Measurements from ENCODE around the gene ARHGEF2.

ARHGEF2 gene

DNA sequence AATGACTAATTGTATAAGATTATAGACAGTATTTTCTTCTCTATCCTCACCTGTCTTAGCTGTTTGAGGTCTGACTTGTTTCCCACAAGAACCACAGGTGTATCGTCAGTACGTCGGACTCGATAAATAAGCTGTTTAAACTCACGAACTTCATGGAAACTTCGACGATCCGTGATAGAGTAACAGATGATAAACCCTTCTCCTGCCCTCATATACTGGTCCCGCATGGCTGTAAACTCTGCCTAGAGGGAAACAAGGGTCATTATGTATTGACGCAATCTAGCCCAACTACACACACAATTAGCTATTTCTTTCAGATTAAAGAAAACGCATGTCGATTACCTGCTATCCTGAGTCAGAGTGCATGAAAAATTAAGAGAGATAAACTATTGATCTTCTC lies 74.1 kb downstream of the ARHGEF2 start:
- Histone ChIP-seq H3K4me3 (replicated peaks; ENCODE audit: low read depth, low read length) (no peak overlapping the region), H3K27me3 (replicated peaks; ENCODE audit: control insufficient read depth, insufficient read depth, low read length) (no peaks in the 10 kb centered on the region), H3K36me3 (ENCODE audit: control insufficient read depth, insufficient read depth, low read length) (peaks cover 16% of the 10 kb centered on the region)
- TF ChIP-seq, protein P1, sequence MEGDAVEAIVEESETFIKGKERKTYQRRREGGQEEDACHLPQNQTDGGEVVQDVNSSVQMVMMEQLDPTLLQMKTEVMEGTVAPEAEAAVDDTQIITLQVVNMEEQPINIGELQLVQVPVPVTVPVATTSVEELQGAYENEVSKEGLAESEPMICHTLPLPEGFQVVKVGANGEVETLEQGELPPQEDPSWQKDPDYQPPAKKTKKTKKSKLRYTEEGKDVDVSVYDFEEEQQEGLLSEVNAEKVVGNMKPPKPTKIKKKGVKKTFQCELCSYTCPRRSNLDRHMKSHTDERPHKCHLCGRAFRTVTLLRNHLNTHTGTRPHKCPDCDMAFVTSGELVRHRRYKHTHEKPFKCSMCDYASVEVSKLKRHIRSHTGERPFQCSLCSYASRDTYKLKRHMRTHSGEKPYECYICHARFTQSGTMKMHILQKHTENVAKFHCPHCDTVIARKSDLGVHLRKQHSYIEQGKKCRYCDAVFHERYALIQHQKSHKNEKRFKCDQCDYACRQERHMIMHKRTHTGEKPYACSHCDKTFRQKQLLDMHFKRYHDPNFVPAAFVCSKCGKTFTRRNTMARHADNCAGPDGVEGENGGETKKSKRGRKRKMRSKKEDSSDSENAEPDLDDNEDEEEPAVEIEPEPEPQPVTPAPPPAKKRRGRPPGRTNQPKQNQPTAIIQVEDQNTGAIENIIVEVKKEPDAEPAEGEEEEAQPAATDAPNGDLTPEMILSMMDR (IDR thresholded peaks at IDR 0.05; ENCODE audit: insufficient read depth, low read length, poor library complexity, severe bottlenecking) = no peak
- no peak for DNase-seq (ENCODE audit: extremely low read depth, insufficient read length)

GRCh38 chr1:155900161-155900560 lies 78.2 kb downstream of the ARHGEF2 start:
- DNase-seq (ENCODE audit: extremely low read depth, insufficient read length) = no peak
- H3K36me3 ChIP-seq (ENCODE audit: control insufficient read depth, insufficient read depth, low read length) = peaks cover 15% of the 10 kb centered on the region
- H3K4me3 ChIP-seq (replicated peaks; ENCODE audit: low read depth, low read length) = no peak overlapping the region
- TF ChIP-seq, protein P1 (IDR thresholded peaks at IDR 0.05; ENCODE audit: insufficient read depth, low read length, poor library complexity, severe bottlenecking) = no peak
- no peaks in the 10 kb centered on the region for H3K27me3 ChIP-seq (replicated peaks; ENCODE audit: control insufficient read depth, insufficient read depth, low read length)

DNA sequence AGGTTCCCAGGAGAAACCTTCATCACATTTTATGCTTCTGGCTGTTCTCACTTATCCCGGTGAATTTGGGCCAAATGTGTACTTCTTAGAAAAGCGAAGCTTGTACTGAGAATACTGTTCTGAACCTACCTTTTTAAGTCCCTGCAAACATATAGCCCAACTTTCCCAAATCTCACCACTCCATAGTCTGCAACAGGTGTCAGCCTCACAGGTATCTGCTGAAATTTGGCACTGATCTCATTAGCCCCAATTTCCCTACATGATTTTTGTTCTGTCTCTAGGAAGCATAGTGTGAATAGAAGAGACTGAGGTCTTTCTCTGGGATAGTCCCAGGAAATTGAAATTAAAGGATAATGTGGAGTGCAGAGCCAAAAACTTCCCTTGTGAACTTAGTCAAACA lies 78.7 kb downstream of the ARHGEF2 start:
- TF ChIP-seq, protein P1 (IDR thresholded peaks at IDR 0.05; ENCODE audit: insufficient read depth, low read length, poor library complexity, severe bottlenecking) = no peak
- Histone ChIP-seq H3K27me3 (replicated peaks; ENCODE audit: control insufficient read depth, insufficient read depth, low read length) (no peaks in the 10 kb centered on the region), H3K36me3 (ENCODE audit: control insufficient read depth, insufficient read depth, low read length) (peaks cover 13% of the 10 kb centered on the region), H3K4me3 (replicated peaks; ENCODE audit: low read depth, low read length) (no peak overlapping the region)
- DNase-seq (ENCODE audit: extremely low read depth, insufficient read length) = no peak

GRCh38 chr1:155898888-155899287 lies 79.5 kb downstream of the ARHGEF2 start:
- no peaks in the 10 kb centered on the region for H3K27me3 ChIP-seq (replicated peaks; ENCODE audit: control insufficient read depth, insufficient read depth, low read length)
- no peak overlapping the region for H3K4me3 ChIP-seq (replicated peaks; ENCODE audit: low read depth, low read length)
- TF ChIP-seq, protein P1 (IDR thresholded peaks at IDR 0.05; ENCODE audit: insufficient read depth, low read length, poor library complexity, severe bottlenecking) = no peak
- peaks cover 10% of the 10 kb centered on the region for H3K36me3 ChIP-seq (ENCODE audit: control insufficient read depth, insufficient read depth, low read length)
- no peak for DNase-seq (ENCODE audit: extremely low read depth, insufficient read length)

- H3K4me3 ChIP-seq (replicated peaks; ENCODE audit: low read depth, low read length) = no peak overlapping the region
- peaks cover 8% of the 10 kb centered on the region for H3K36me3 ChIP-seq (ENCODE audit: control insufficient read depth, insufficient read depth, low read length)
- TF ChIP-seq, protein P1 (IDR thresholded peaks at IDR 0.05; ENCODE audit: insufficient read depth, low read length, poor library complexity, severe bottlenecking) = no peak
- DNase-seq (ENCODE audit: extremely low read depth, insufficient read length) = no peak
- H3K27me3 ChIP-seq (replicated peaks; ENCODE audit: control insufficient read depth, insufficient read depth, low read length) = no peaks in the 10 kb centered on the region
Measured at GRCh38 chr1:155897746-155898145, 80.6 kb downstream of the ARHGEF2 start.
